Esophagus muscularis mucosa (tissue), 4 donors: Measurements from ENCODE around the gene BIN1.

Experiments used
- EP300 ChIP-seq: sonication (generic); formaldehyde crosslinking; IDR thresholded peaks from one replicate; pipeline ENCODE4 v1.6.1; 2017; ENCODE audit warnings: antibody characterized with exemption
- POLR2A ChIP-seq: fragments of 450-650 bp; IDR thresholded peaks from one replicate; pipeline ENCODE4 v1.6.1; 2017; ENCODE audit warnings: antibody characterized with exemption, moderate library complexity, mild to moderate bottlenecking, low read depth
- POLR2AphosphoS5 ChIP-seq, 2 donors: sonication (generic); formaldehyde crosslinking; IDR thresholded peaks; one replicate each; pipeline ENCODE4 v1.6.1; 2017; ENCODE audit warnings: antibody characterized with exemption in 2 of 2
- TF ChIP-seq, protein P1 (sequence below), 3 experiments: fragments of 200-600 bp in 2 of 3; fragments of 450-650 bp in 1 of 3; sonication (generic) in 2 of 3; IDR thresholded peaks; one replicate each; pipeline ENCODE4 v1.5.1; 2017 to 2019; ENCODE audit warnings: antibody characterized with exemption in 3 of 3, mild to moderate bottlenecking in 2 of 3, moderate library complexity in 1 of 3

DNA sequence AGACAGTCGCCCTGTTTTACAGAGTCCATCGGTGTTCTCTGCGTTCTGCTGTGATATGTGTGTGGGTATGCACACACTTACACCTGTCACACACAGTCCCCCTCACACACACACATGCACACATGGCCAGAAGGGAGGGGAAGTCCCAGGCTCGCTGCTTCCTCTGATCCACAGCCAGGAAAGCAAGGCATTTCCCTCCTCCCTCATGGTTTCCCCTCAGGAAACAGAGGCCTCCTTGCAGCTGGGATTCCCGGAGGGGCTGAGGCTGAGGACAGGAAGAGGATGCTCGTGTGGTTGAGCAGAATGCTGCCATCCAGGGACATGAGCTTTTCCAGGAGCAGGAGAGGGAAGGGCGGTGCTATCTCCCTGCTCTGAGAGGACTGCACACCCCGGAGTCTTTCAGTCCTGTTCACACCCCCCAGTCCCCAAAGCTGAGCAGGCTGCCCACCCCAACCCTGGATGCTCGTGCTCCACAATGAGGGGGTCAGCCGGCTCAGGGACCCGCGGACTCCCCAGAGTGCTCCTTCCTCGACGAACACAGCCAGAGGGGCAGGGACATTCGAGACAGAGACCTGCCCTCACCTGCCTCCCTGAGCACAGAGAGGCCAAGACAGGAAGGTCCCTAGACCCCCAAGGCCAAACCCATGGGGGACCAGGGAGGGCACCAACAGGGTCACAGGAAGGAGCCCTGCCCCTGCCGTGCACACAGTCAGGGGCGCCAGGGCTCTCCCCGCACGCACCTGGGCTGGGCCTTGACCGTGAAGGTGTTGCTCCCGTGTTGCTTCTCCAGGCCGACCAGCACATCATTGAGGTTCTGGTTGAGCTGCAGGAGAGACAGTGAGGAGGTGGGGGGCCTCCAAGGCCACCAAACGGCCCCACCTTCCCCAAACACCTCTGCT lies 45.3 kb downstream of the BIN1 start:
- TF ChIP-seq POLR2A: no peak
- TF ChIP-seq POLR2AphosphoS5 (IDR thresholded peaks at IDR 0.05): peak in 1 of 2 donors; percentile 61
- TF ChIP-seq, protein P1, sequence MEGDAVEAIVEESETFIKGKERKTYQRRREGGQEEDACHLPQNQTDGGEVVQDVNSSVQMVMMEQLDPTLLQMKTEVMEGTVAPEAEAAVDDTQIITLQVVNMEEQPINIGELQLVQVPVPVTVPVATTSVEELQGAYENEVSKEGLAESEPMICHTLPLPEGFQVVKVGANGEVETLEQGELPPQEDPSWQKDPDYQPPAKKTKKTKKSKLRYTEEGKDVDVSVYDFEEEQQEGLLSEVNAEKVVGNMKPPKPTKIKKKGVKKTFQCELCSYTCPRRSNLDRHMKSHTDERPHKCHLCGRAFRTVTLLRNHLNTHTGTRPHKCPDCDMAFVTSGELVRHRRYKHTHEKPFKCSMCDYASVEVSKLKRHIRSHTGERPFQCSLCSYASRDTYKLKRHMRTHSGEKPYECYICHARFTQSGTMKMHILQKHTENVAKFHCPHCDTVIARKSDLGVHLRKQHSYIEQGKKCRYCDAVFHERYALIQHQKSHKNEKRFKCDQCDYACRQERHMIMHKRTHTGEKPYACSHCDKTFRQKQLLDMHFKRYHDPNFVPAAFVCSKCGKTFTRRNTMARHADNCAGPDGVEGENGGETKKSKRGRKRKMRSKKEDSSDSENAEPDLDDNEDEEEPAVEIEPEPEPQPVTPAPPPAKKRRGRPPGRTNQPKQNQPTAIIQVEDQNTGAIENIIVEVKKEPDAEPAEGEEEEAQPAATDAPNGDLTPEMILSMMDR (IDR thresholded peaks at IDR 0.05): no peak
- no peak for TF ChIP-seq EP300
